ENCODE data around the gene ANGPTL1.

DNA sequence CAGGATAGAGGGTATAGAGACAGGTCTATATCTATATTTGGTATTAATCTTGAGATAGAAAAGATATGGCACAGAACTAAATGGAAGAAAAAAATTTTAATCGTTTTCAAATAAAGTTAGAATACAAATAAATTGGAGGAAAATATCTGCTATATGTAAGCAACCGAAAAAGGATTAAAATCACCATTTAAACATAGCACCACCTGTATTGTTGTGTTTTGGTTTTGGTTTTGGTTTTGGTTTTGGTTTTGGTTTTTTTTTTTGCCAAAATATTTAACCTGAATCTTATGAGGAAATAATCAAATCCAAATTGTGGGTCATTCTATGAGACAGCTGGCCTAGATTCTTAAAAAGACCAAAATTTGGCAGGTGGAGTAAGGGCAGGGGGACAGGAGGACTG, 28.5 kb upstream of the ANGPTL1 start:
- TF ChIP-seq ZBTB7A (IDR thresholded peaks at IDR 0.05; ENCODE audit: low read depth): no peak
- TF ChIP-seq, protein P1, sequence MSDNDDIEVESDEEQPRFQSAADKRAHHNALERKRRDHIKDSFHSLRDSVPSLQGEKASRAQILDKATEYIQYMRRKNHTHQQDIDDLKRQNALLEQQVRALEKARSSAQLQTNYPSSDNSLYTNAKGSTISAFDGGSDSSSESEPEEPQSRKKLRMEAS (IDR thresholded peaks at IDR 0.05): no peak
- TF ChIP-seq CREB1 (IDR thresholded peaks at IDR 0.05; ENCODE audit: low read depth): no peak
- TF ChIP-seq TCF12 (IDR thresholded peaks at IDR 0.05; ENCODE audit: low read depth): no peak
- no peak for TF ChIP-seq CEBPB (IDR thresholded peaks at IDR 0.05)
- TF ChIP-seq, protein P2, sequence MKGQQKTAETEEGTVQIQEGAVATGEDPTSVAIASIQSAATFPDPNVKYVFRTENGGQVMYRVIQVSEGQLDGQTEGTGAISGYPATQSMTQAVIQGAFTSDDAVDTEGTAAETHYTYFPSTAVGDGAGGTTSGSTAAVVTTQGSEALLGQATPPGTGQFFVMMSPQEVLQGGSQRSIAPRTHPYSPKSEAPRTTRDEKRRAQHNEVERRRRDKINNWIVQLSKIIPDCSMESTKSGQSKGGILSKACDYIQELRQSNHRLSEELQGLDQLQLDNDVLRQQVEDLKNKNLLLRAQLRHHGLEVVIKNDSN (IDR thresholded peaks at IDR 0.05): no peak
- no peak for TF ChIP-seq NFIC (IDR thresholded peaks at IDR 0.05)
- TF ChIP-seq, protein P3, sequence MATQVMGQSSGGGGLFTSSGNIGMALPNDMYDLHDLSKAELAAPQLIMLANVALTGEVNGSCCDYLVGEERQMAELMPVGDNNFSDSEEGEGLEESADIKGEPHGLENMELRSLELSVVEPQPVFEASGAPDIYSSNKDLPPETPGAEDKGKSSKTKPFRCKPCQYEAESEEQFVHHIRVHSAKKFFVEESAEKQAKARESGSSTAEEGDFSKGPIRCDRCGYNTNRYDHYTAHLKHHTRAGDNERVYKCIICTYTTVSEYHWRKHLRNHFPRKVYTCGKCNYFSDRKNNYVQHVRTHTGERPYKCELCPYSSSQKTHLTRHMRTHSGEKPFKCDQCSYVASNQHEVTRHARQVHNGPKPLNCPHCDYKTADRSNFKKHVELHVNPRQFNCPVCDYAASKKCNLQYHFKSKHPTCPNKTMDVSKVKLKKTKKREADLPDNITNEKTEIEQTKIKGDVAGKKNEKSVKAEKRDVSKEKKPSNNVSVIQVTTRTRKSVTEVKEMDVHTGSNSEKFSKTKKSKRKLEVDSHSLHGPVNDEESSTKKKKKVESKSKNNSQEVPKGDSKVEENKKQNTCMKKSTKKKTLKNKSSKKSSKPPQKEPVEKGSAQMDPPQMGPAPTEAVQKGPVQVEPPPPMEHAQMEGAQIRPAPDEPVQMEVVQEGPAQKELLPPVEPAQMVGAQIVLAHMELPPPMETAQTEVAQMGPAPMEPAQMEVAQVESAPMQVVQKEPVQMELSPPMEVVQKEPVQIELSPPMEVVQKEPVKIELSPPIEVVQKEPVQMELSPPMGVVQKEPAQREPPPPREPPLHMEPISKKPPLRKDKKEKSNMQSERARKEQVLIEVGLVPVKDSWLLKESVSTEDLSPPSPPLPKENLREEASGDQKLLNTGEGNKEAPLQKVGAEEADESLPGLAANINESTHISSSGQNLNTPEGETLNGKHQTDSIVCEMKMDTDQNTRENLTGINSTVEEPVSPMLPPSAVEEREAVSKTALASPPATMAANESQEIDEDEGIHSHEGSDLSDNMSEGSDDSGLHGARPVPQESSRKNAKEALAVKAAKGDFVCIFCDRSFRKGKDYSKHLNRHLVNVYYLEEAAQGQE (IDR thresholded peaks at IDR 0.05; ENCODE audit: low read depth): no peak
- no peak for TF ChIP-seq EP300 (IDR thresholded peaks at IDR 0.05; ENCODE audit: borderline replicate concordance)

All from Ishikawa (cell line).